DOHH2 (cell line): ENCODE data around the gene SQSTM1.

Experiments
- EZH2phosphoT487 ChIP-seq: fragments of 200-600 bp; sonication (generic); IDR thresholded peaks from 2 replicates; pipeline ENCODE4 v1.6.1; 2017; ENCODE audit warnings: borderline replicate concordance, mild to moderate bottlenecking, antibody characterized with exemption, low read length, moderate library complexity, mixed read lengths
- TF ChIP-seq, protein P1 (sequence below): fragments of 200-600 bp; sonication (generic); IDR thresholded peaks from one replicate; pipeline ENCODE4 v1.5.1; 2014; ENCODE audit warnings: antibody characterized with exemption, mild to moderate bottlenecking, low read depth, low read length; ENCODE audit not compliant: poor library complexity, severe bottlenecking

- TF ChIP-seq, protein P1, sequence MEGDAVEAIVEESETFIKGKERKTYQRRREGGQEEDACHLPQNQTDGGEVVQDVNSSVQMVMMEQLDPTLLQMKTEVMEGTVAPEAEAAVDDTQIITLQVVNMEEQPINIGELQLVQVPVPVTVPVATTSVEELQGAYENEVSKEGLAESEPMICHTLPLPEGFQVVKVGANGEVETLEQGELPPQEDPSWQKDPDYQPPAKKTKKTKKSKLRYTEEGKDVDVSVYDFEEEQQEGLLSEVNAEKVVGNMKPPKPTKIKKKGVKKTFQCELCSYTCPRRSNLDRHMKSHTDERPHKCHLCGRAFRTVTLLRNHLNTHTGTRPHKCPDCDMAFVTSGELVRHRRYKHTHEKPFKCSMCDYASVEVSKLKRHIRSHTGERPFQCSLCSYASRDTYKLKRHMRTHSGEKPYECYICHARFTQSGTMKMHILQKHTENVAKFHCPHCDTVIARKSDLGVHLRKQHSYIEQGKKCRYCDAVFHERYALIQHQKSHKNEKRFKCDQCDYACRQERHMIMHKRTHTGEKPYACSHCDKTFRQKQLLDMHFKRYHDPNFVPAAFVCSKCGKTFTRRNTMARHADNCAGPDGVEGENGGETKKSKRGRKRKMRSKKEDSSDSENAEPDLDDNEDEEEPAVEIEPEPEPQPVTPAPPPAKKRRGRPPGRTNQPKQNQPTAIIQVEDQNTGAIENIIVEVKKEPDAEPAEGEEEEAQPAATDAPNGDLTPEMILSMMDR: no peak
- TF ChIP-seq EZH2phosphoT487: no peak
These were observed 46.4 kb downstream of the SQSTM1 start for GRCh38 chr5:179867079-179867465.
